ENCODE results near the gene DLGAP5. TPM values are rescaled to one million over a fixed set of nuclear protein-coding genes. Genes with fewer than 3 reads are reported as not detected.

The DLGAP5 gene
- total RNA-seq, 1 experiment from 2014 or later, result 118 TPM

GRCh38 chr14:55206175-55206693 lies 14.8 kb upstream of the DLGAP5 start:
- no peaks in the 10 kb centered on the region for H3K79me1 ChIP-seq (ENCODE audit: insufficient read depth, low read depth, low read length, poor library complexity, severe bottlenecking)
- no peak overlapping the region for H4K5ac ChIP-seq (ENCODE audit: insufficient read length, low read depth, low read length)
- no peak overlapping the region for H3K9ac ChIP-seq (ENCODE audit: extremely low read depth, insufficient read length, low read length)
- no peak overlapping the region for H2AFZ ChIP-seq (ENCODE audit: low read length)
- Mint-ChIP-seq H3K4me3 (no peak overlapping the region), H3K9me3 (no peaks in the 10 kb centered on the region), H3K27me3 (ENCODE audit: low read depth) (no peaks in the 10 kb centered on the region), H3K36me3 (ENCODE audit: insufficient read depth in 1 of 3, low read depth in 3 of 3) (no peaks in the 10 kb centered on the region), H3K4me1 (peaks cover 2 to 3% of the 10 kb centered on the region in 2 experiments), H3K27ac (no peak overlapping the region)
- H2BK120ac ChIP-seq (ENCODE audit: low read depth, low read length, poor library complexity, severe bottlenecking), result no peak overlapping the region
- no peaks in the 10 kb centered on the region for H3K27me3 ChIP-seq (ENCODE audit: insufficient read depth, low read length)
- no peaks in the 10 kb centered on the region for H3K79me2 ChIP-seq (ENCODE audit: insufficient read depth, low read length)
- H2BK12ac ChIP-seq (ENCODE audit: insufficient read length, low read depth, low read length), result no peak overlapping the region
- WGBS (ENCODE audit: extremely low coverage, insufficient read length, low lambda C conversion rate), result no CpG with 5 or more reads among the region's 2 CpGs
- H3K4ac ChIP-seq (ENCODE audit: low read depth, low read length), result no peak overlapping the region
- H2BK20ac ChIP-seq (ENCODE audit: low read depth, low read length, poor library complexity, severe bottlenecking), result no peak overlapping the region
- no peak overlapping the region for H2BK15ac ChIP-seq (ENCODE audit: low read depth, low read length)
- no peak overlapping the region for H3K23ac ChIP-seq (ENCODE audit: insufficient read length, low read depth, low read length)
- no peak for TF ChIP-seq CTCF (conservative IDR thresholded peaks at IDR 0.05)
- no peak overlapping the region for H3K4me2 ChIP-seq (ENCODE audit: insufficient read depth, insufficient read length, low read length)
- H3K9me3 ChIP-seq (ENCODE audit: control insufficient read depth, low read depth, low read length), result no peaks in the 10 kb centered on the region
- no peak overlapping the region for H3K14ac ChIP-seq (ENCODE audit: insufficient read depth, low read length)
- no peak overlapping the region for H4K91ac ChIP-seq (ENCODE audit: insufficient read length, low read depth, low read length)
- no peaks in the 10 kb centered on the region for H3K23me2 ChIP-seq (ENCODE audit: insufficient read length, low read depth, low read length, poor library complexity, severe bottlenecking)
- H3K4me1 ChIP-seq (ENCODE audit: insufficient read depth, low read length), result peaks cover 2% of the 10 kb centered on the region; the same call in 1 of the 2 replicates
- H3K18ac ChIP-seq (ENCODE audit: insufficient read length, low read depth, low read length), result no peak overlapping the region
- no peak overlapping the region for H3K56ac ChIP-seq (ENCODE audit: insufficient read length, low read depth, low read length)
- DNase-seq, result no peak
- H3K27ac ChIP-seq (ENCODE audit: insufficient read length, low read depth, low read length), result no peak overlapping the region
- H3T11ph ChIP-seq (ENCODE audit: low read length), result no peak overlapping the region
- no peak overlapping the region for H2AK5ac ChIP-seq (ENCODE audit: insufficient read length, low read length)
- no peaks in the 10 kb centered on the region for H4K20me1 ChIP-seq (ENCODE audit: control insufficient read depth, insufficient read depth, insufficient read length)
- no peak overlapping the region for H2BK5ac ChIP-seq (ENCODE audit: insufficient read length, low read length)
- no peak overlapping the region for H4K8ac ChIP-seq (replicated peaks; ENCODE audit: insufficient read length, low read depth, low read length)

Measured in H9 (cell line).